SK-N-MC (cell line): ENCODE results near the gene CYTH1.

Experiments
- DNase-seq: peaks from one replicate; pipeline ENCODE4 v3.0.0-alpha.2; 2011; ENCODE audit warnings: low read depth, low spot score
- H3K27ac ChIP-seq: fragments of 200-600 bp; sonication (generic); 2 replicates; pipeline ENCODE4 v1.5.1; 2016; ENCODE audit warnings: mixed run types
- H3K36me3 ChIP-seq: fragments of 200-600 bp; sonication (generic); 2 replicates; pipeline ENCODE4 v1.6.1; 2017; ENCODE audit warnings: antibody characterized with exemption, low read length, mixed read lengths; ENCODE audit not compliant: insufficient read depth
- H3K4me3 ChIP-seq: fragments of 200-600 bp; sonication (generic); 2 replicates; pipeline ENCODE4 v1.5.1; 2016
- H3K9ac ChIP-seq: fragments of 200-600 bp; sonication (generic); 2 replicates; pipeline ENCODE4 v1.8.0; 2017; ENCODE audit warnings: mixed run types, mixed read lengths; ENCODE audit not compliant: insufficient read length
- H3K9me3 ChIP-seq: fragments of 200-600 bp; sonication (generic); 2 replicates; pipeline ENCODE4 v1.6.1; 2017; ENCODE audit warnings: low read depth, mild to moderate bottlenecking, antibody characterized with exemption, low read length, moderate library complexity, mixed read lengths
- EZH2 ChIP-seq: fragments of 200-600 bp; sonication (generic); IDR thresholded peaks from one replicate; pipeline ENCODE4 v1.6.1; 2017; ENCODE audit warnings: antibody characterized with exemption
- FOXP2 ChIP-seq: optimal IDR thresholded peaks from 2 replicates; pipeline ENCODE3; 2011; ENCODE audit warnings: mild to moderate bottlenecking, moderate library complexity; ENCODE audit not compliant: insufficient read depth; ENCODE audit errors: extremely low read length, control extremely low read depth
- POLR2AphosphoS5 ChIP-seq: IDR thresholded peaks from 2 replicates; pipeline ENCODE4 v1.6.1; 2012; ENCODE audit warnings: mild to moderate bottlenecking, low read depth, low read length, borderline replicate concordance

CYTH1 gene

GRCh38 chr17:78717431-78717980, 64.6 kb downstream of the CYTH1 start:
- Histone ChIP-seq H3K36me3 (no peaks in the 10 kb centered on the region), H3K9me3 (no peaks in the 10 kb centered on the region), H3K4me3 (no peak overlapping the region; the same call in 1 of the 2 replicates), H3K9ac (no peak overlapping the region), H3K27ac (no peak overlapping the region)
- TF ChIP-seq FOXP2: no peak
- no peak for TF ChIP-seq POLR2AphosphoS5
- TF ChIP-seq EZH2: no peak
- DNase-seq: no peak

- 0 out of 2 replicates have a peak overlapping the region, but pooled peaks have one; percentile 11 for H3K27ac ChIP-seq
- H3K9me3 ChIP-seq: no peaks in the 10 kb centered on the region
- no peak for TF ChIP-seq EZH2
- no peak for TF ChIP-seq POLR2AphosphoS5
- no peak for TF ChIP-seq FOXP2
- no peak overlapping the region; the same call in 1 of the 2 replicates for H3K4me3 ChIP-seq
- H3K36me3 ChIP-seq: no peaks in the 10 kb centered on the region
- DNase-seq: no peak
- peak overlapping the region; percentile 9 for H3K9ac ChIP-seq
Observed at GRCh38 chr17:78716814-78717393, 65.2 kb downstream of the CYTH1 start.

GRCh38 chr17:78716292-78716691, 65.8 kb downstream of the CYTH1 start:
- TF ChIP-seq EZH2 (no peak), POLR2AphosphoS5 (no peak), FOXP2 (no peak)
- DNase-seq: no peak
- Histone ChIP-seq H3K36me3 (no peaks in the 10 kb centered on the region), H3K27ac (0 out of 2 replicates have a peak overlapping the region, but pooled peaks have one; percentile 11), H3K9ac (peak overlapping the region; percentile 9), H3K4me3 (no peak overlapping the region), H3K9me3 (no peaks in the 10 kb centered on the region)

- no peak overlapping the region for H3K27ac ChIP-seq
- H3K36me3 ChIP-seq: no peaks in the 10 kb centered on the region
- no peak overlapping the region for H3K9ac ChIP-seq
- no peak for DNase-seq
- TF ChIP-seq POLR2AphosphoS5 (no peak), FOXP2 (no peak), EZH2 (no peak)
- no peaks in the 10 kb centered on the region for H3K9me3 ChIP-seq
- no peak overlapping the region for H3K4me3 ChIP-seq
Observed at GRCh38 chr17:78715876-78716275, 66.2 kb downstream of the CYTH1 start.

GRCh38 chr17:78715000-78715771, 66.9 kb downstream of the CYTH1 start:
- Histone ChIP-seq H3K9ac (no peak overlapping the region), H3K27ac (no peak overlapping the region)

GRCh38 chr17:78714534-78714933, 67.5 kb downstream of the CYTH1 start:
- no peak overlapping the region for H3K9ac ChIP-seq
- H3K4me3 ChIP-seq: no peak overlapping the region
- no peaks in the 10 kb centered on the region for H3K9me3 ChIP-seq
- no peak for DNase-seq
- TF ChIP-seq POLR2AphosphoS5 (no peak), EZH2 (no peak), FOXP2 (no peak)
- no peaks in the 10 kb centered on the region for H3K36me3 ChIP-seq
- H3K27ac ChIP-seq: no peak overlapping the region

More at GRCh38 chr17:78715000-78715771, 66.9 kb downstream of the CYTH1 start:
- TF ChIP-seq POLR2AphosphoS5: no peak
- no peak for DNase-seq
- Histone ChIP-seq H3K9me3 (no peaks in the 10 kb centered on the region), H3K4me3 (no peak overlapping the region), H3K36me3 (no peaks in the 10 kb centered on the region)

GRCh38 chr17:78712043-78712442, 70.0 kb downstream of the CYTH1 start:
- DNase-seq: no peak
- H3K9me3 ChIP-seq: no peaks in the 10 kb centered on the region
- H3K9ac ChIP-seq: no peak overlapping the region
- 0 out of 2 replicates have a peak, but pooled peaks cover 4% of the 10 kb centered on the region for H3K36me3 ChIP-seq
- no peak overlapping the region for H3K27ac ChIP-seq
- TF ChIP-seq POLR2AphosphoS5: no peak
- TF ChIP-seq FOXP2: no peak
- no peak for TF ChIP-seq EZH2
- H3K4me3 ChIP-seq: no peak overlapping the region

- Histone ChIP-seq H3K36me3 (0 out of 2 replicates have a peak, but pooled peaks cover 4% of the 10 kb centered on the region), H3K27ac (no peak overlapping the region), H3K9ac (no peak overlapping the region), H3K9me3 (no peaks in the 10 kb centered on the region), H3K4me3 (no peak overlapping the region)
- no peak for TF ChIP-seq POLR2AphosphoS5
- TF ChIP-seq EZH2: no peak
- TF ChIP-seq FOXP2: no peak
- DNase-seq: no peak
Observed at GRCh38 chr17:78710607-78711006, 71.5 kb downstream of the CYTH1 start.

GRCh38 chr17:78709751-78710181, 72.3 kb downstream of the CYTH1 start:
- Histone ChIP-seq H3K9me3 (no peaks in the 10 kb centered on the region), H3K36me3 (0 out of 2 replicates have a peak, but pooled peaks cover 4% of the 10 kb centered on the region), H3K9ac (no peak overlapping the region), H3K4me3 (no peak overlapping the region), H3K27ac (no peak overlapping the region)
- DNase-seq: no peak
- TF ChIP-seq POLR2AphosphoS5 (no peak), EZH2 (no peak), FOXP2 (no peak)
